Common myeloid progenitor, CD34-positive (primary cell): Measurements from ENCODE around the gene OSTC.
"Not testable (repeated sequence)": the region's sequence is repeated elsewhere in the genome, so short reads cannot be mapped to it uniquely, and the experiment has no call there.

ENCODE experiments used
- CTCF ChIA-PET: fragments of 350-600 bp; sonication (Branson Sonifier 250); formaldehyde crosslinking; loops from one replicate; lab custom pipeline; 2021; ENCODE audit warnings: antibody characterized with exemption; lab: Charles Lee
- POLR2A ChIA-PET: fragments of 350-600 bp; sonication (Branson Sonifier 250); formaldehyde crosslinking; loops from one replicate; lab custom pipeline; 2021; ENCODE audit warnings: antibody characterized with exemption; lab: Charles Lee
- DNase-seq, 3 donors: peaks; one replicate each; pipeline versions ENCODE4 v3.0.0 to v3.0.0-alpha.2; 2013
- H3K27ac ChIP-seq, 2 experiments: 1 replicate in 1 of 2; 2 replicates in 1 of 2; pipeline ENCODE4 v1.7.0; 2013; ENCODE audit warnings: inconsistent platforms in 2 of 2, low read length in 2 of 2, mild to moderate bottlenecking in 2 of 2, low read depth in 1 of 2, moderate library complexity in 1 of 2; ENCODE audit not compliant: severe bottlenecking in 2 of 2, insufficient read depth in 1 of 2, poor library complexity in 1 of 2
- H3K27me3 ChIP-seq, 5 experiments: replicated peaks in 2 of 5; 1 replicate in 3 of 5; 2 replicates in 2 of 5; pipeline versions ENCODE4 v1.6.1 to v1.7.0; 2013; ENCODE audit warnings: low read length in 4 of 5, mild to moderate bottlenecking in 2 of 5, moderate library complexity in 2 of 5, inconsistent platforms in 1 of 5; ENCODE audit not compliant: insufficient read depth in 5 of 5, control insufficient read depth in 4 of 5
- H3K36me3 ChIP-seq, 4 experiments: 1 replicate in 2 of 4; 2 replicates in 2 of 4; pipeline versions ENCODE4 v1.6.1 to v1.7.0; 2013; ENCODE audit warnings: low read length in 3 of 4, control low read depth in 1 of 4, mild to moderate bottlenecking in 1 of 4; ENCODE audit not compliant: control insufficient read depth in 4 of 4, insufficient read depth in 4 of 4
- H3K4me1 ChIP-seq, 4 experiments: 1 replicate in 3 of 4; 2 replicates in 1 of 4; pipeline versions ENCODE4 v1.6.1 to v1.7.1; 2013; ENCODE audit warnings: low read length in 3 of 4, mild to moderate bottlenecking in 3 of 4, control low read depth in 1 of 4, inconsistent platforms in 1 of 4, moderate library complexity in 1 of 4; ENCODE audit not compliant: control insufficient read depth in 4 of 4, insufficient read depth in 4 of 4; ENCODE audit errors: control extremely low read depth in 1 of 4
- H3K4me3 ChIP-seq, 7 experiments: 1 replicate in 4 of 7; 2 replicates in 3 of 7; pipeline versions ENCODE4 v1.5.1 to v1.7.0; 2013; ENCODE audit warnings: mild to moderate bottlenecking in 7 of 7, low read length in 6 of 7, moderate library complexity in 6 of 7, inconsistent platforms in 2 of 7, low read depth in 2 of 7, control low read depth in 1 of 7; ENCODE audit not compliant: insufficient read depth in 4 of 7, control insufficient read depth in 1 of 7; ENCODE audit errors: extremely low read depth in 1 of 7
- H3K9me3 ChIP-seq, 5 experiments: 1 replicate in 4 of 5; 2 replicates in 1 of 5; pipeline versions ENCODE4 v1.6.1 to v1.7.1; 2013; ENCODE audit warnings: low read length in 4 of 5, mild to moderate bottlenecking in 2 of 5, inconsistent platforms in 1 of 5, low read depth in 1 of 5, moderate library complexity in 1 of 5; ENCODE audit not compliant: control insufficient read depth in 4 of 5, insufficient read depth in 2 of 5; ENCODE audit errors: control extremely low read depth in 1 of 5
- WGBS: methylation state at CpG from one replicate; pipeline ENCODE4 v1.1.5; 2013; ENCODE audit not compliant: insufficient coverage; 5-methylcytosine and 5-hydroxymethylcytosine counted together

Gene OSTC

DNA sequence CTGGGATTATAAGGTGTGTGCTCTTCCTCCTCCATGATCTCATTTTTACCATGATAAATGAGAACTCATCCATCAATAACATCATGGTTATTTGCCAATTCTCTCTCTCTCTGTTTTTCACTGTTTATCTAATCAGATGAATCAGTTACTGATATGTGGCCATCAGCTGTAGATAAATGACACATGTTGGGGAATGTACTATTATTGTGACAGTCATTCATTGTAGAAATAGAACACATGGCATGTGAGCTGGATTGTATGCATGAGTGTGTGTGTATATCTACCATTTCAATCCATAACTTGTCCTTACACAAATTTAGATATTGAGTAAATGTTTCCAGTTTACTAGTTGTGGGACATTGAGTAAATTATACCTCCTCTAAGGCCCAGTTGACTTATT is 53.0 kb downstream of the OSTC start:
- H3K4me1 ChIP-seq = peaks cover 13 to 27% (median 21%) of the 10 kb centered on the region in 4 experiments
- no peak overlapping the region for H3K4me3 ChIP-seq
- CTCF ChIA-PET = interaction anchor here (1.1 kb wide), 1 partner anchor 16 kb away, joined by 3 read pairs; no protein-coding TSS in a partner anchor
- H3K27ac ChIP-seq = no peak overlapping the region
- no peak for DNase-seq
- POLR2A ChIA-PET = no interaction called here
- peaks cover 0 to 70% (median 22%) of the 10 kb centered on the region in 5 experiments for H3K27me3 ChIP-seq
- H3K36me3 ChIP-seq = no peaks in the 10 kb centered on the region
- H3K9me3 ChIP-seq = no peaks in the 10 kb centered on the region

DNA sequence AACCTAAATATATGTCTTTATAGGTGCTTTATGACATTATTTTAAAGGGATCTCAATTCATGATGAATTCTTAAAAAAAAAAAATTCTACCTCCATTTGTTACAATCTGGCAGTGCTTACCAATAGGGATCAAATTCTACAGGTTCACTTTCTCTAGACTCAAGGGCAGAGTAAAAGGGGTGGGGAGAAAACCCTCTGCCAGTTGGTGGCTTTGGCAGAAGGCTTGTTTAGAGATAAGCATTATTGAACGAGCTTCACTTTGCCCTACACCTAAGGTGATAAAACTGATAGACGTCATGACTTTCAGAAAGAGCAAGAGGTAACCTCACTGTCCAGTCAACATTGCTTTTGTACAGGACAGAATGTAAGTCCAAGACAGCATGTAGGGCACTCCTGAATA is 53.6 kb downstream of the OSTC start:
- ChIA-PET CTCF (interaction anchor here (1.1 kb wide), 1 partner anchor 16 kb away, joined by 3 read pairs; no protein-coding TSS in a partner anchor), POLR2A (no interaction called here)
- H3K36me3 ChIP-seq = no peaks in the 10 kb centered on the region
- no peak overlapping the region for H3K4me3 ChIP-seq
- H3K9me3 ChIP-seq = no peaks in the 10 kb centered on the region
- H3K4me1 ChIP-seq = peaks cover 13 to 27% (median 21%) of the 10 kb centered on the region in 4 experiments
- H3K27ac ChIP-seq = no peak overlapping the region
- WGBS = 82% methylated on average over 2 of the region's 2 CpGs
- peaks cover 0 to 67% (median 20%) of the 10 kb centered on the region in 5 experiments for H3K27me3 ChIP-seq
- no peak for DNase-seq

DNA sequence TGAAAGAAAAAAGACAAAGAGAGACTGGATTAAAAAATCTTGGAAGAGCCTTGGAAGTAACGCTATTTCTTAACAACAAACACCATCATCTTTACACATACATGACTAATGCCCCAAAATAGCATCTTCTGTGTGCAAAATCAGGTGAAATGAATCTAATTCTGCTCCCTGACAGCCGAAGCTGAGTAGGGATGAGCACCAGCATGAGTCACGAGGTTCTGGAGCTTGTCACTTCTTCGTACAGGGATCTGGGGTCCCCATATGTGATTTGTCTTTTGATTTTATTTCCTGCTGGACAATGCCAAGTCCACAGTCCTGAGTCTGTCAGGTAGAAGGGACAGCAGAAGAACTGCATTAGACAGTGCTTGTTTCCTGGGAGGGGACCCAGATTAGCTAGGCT is 55.9 kb downstream of the OSTC start:
- POLR2A ChIA-PET = no interaction called here
- CTCF ChIA-PET = no interaction called here
- no peak for DNase-seq
- peaks cover 9 to 15% (median 12%) of the 10 kb centered on the region in 4 experiments for H3K4me1 ChIP-seq
- no peaks in the 10 kb centered on the region for H3K36me3 ChIP-seq
- no peaks in the 10 kb centered on the region for H3K9me3 ChIP-seq
- H3K27me3 ChIP-seq = peaks cover 0 to 68% (median 21%) of the 10 kb centered on the region in 5 experiments
- H3K4me3 ChIP-seq = no peak overlapping the region
- H3K27ac ChIP-seq = no peak overlapping the region
- WGBS = 63% methylated on average over 3 of the region's 4 CpGs

DNA sequence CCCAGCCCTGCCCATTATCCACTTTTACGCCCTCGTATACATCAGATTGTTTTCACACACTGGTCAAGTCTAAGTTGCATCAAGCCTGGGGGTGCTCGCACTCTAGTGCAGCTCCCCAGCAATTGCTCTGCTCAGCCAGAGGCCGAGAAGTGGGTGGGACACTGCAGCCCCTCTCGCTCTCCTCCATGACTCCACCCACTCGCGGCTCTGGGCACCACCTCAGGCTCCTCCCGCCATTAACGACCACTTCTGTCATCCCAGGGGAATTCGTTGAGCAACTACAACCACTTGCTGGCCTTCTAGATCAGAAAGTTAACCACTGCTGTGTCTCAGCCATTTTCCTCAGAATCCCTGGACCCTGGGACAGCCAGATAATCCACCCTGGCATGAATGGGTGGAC is 58.8 kb downstream of the OSTC start:
- no peaks in the 10 kb centered on the region for H3K4me1 ChIP-seq

DNA sequence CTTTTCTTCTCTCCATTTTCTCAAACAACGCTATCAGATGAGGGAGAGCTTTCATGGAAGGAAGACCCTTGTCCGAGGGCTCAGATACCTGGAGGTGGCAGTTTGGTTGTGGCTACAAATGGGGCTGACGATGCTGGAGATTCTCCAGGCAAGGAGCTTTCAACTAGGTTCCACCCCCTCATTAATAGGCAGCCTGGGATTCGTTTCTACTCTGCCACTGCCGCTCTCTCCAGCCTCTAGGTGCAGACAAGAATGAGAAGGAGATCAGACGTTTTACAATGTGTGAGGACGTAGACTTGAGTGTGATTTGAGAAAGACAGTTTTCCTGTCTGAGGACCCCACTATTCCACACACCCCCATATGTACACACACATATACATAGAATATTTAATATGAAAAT is 59.3 kb downstream of the OSTC start:
- ChIA-PET POLR2A (no interaction called here), CTCF (no interaction called here)
- no peak for DNase-seq
- Histone ChIP-seq H3K36me3 (no peaks in the 10 kb centered on the region), H3K27me3 (peaks cover 0 to 48% (median 16%) of the 10 kb centered on the region in 5 experiments), H3K4me1 (no peaks in the 10 kb centered on the region), H3K4me3 (no peak overlapping the region), H3K9me3 (no peaks in the 10 kb centered on the region), H3K27ac (no peak overlapping the region)
- 95% methylated on average over 3 of the region's 7 CpGs for WGBS

More for the DNA sequence above, 58.8 kb downstream of the OSTC start:
- H3K27ac ChIP-seq = no peak overlapping the region
- H3K27me3 ChIP-seq = peaks cover 0 to 52% (median 17%) of the 10 kb centered on the region in 5 experiments
- no peaks in the 10 kb centered on the region for H3K36me3 ChIP-seq
- DNase-seq = no peak
- ChIA-PET POLR2A (no interaction called here), CTCF (no interaction called here)
- H3K9me3 ChIP-seq = no peaks in the 10 kb centered on the region
- 97% methylated on average over 7 of the region's 10 CpGs for WGBS
- no peak overlapping the region for H3K4me3 ChIP-seq

DNA sequence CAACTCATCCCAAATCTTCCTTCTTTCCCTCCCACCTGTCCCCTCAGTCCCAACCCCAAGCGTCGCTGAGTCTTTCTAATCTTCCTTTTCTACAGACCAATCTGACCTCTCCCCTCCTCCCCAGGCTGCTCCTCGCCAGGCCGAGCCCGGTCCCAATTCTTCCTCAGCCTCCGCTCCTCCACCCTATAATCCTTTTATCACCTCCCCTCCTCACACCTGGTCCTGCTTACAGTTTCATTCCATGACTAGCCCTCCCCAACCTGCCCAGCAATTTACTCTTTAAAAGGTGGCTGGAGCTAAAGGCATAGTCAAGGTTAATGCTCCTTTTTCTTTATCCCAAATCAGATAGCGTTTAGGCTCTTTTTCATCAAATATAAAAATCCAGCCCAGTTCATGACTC is 60.2 kb downstream of the OSTC start:
- POLR2A ChIA-PET, DNase-seq, CTCF ChIA-PET, H3K36me3 ChIP-seq, H3K4me1 ChIP-seq, H3K4me3 ChIP-seq, H3K27ac ChIP-seq, H3K9me3 ChIP-seq: not testable (repeated sequence)
- peaks cover 0 to 47% (median 18%) of the 10 kb centered on the region in 5 experiments for H3K27me3 ChIP-seq
- WGBS = 88% methylated on average over 5 of the region's 7 CpGs

DNA sequence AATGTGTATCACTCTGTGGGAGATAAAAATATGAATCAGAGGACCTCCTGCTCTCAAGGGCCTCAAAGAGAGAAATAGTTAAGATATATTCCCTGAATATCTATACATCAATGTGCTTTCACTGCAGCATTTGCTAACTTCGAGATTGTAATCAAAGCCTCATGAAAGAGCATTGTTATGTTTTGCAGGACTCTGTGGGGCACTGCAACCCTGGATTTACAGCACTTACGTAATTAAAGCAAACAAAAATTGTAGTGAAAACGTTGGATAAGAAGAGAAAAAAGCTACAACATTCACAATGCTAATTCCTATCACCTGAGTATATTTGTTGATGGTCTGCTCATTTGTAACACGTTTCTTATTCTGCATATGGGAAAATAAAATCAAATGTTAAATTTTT is 64.5 kb downstream of the OSTC start:
- peaks cover 0 to 44% (median 14%) of the 10 kb centered on the region in 5 experiments for H3K27me3 ChIP-seq
- H3K27ac ChIP-seq = no peak overlapping the region
- 80% methylated on average over 1 of the region's 4 CpGs for WGBS
- ChIA-PET POLR2A (no interaction called here), CTCF (interaction anchor here (1.7 kb wide), 1 partner anchor 12 kb away, joined by 4 read pairs; no protein-coding TSS in a partner anchor)
- no peaks in the 10 kb centered on the region for H3K4me1 ChIP-seq
- no peak overlapping the region for H3K4me3 ChIP-seq
- no peak for DNase-seq
- H3K36me3 ChIP-seq = no peaks in the 10 kb centered on the region
- no peaks in the 10 kb centered on the region for H3K9me3 ChIP-seq
